LNCaP clone FGC (cell line): ENCODE data around the gene RBM33.
A peak's percentile ranks its signal among the peaks of the same experiment; 100 is the strongest.

ENCODE experiments used
- DNase-seq: peaks from one replicate; pipeline ENCODE4 v3.0.0-alpha.2; 2011; ENCODE audit warnings: low read depth
- H3K4me3 ChIP-seq: 2 replicates; pipeline ENCODE4 v1.5.1; 2011; ENCODE audit warnings: mild to moderate bottlenecking, low read depth, low read length, control low read depth
- CTCF ChIP-seq: IDR thresholded peaks from 2 replicates; pipeline ENCODE4 v1.5.1; 2012; ENCODE audit warnings: mild to moderate bottlenecking; ENCODE audit not compliant: control insufficient read depth, insufficient read depth; ENCODE audit errors: extremely low read depth

RBM33 gene

GRCh38 chr7:155669717-155670505, 25.4 kb downstream of the RBM33 start:
- peak; percentile 31 for DNase-seq
- no peak overlapping the region for H3K4me3 ChIP-seq
- TF ChIP-seq CTCF: no peak

DNA sequence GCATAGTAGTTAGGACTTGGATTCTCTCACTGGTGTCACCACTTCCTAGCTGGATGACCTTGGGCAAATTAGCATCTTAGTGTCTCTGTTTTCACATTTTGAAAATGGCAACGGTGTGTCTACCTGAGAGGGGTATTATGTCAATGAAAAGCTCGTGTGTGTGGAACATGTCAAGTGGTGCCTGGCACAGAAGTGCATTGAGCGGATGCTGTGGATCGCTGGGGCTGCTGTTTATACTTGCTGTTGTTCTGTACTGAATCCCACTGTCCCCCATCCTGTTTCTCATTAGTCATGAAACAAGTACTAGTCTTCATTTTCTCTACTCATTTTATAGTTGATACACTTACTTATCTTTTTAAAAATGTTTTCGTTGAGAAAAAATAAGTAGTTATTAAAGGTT, 26.1 kb downstream of the RBM33 start:
- DNase-seq: no peak
- TF ChIP-seq CTCF: no peak
- no peak overlapping the region for H3K4me3 ChIP-seq

DNA sequence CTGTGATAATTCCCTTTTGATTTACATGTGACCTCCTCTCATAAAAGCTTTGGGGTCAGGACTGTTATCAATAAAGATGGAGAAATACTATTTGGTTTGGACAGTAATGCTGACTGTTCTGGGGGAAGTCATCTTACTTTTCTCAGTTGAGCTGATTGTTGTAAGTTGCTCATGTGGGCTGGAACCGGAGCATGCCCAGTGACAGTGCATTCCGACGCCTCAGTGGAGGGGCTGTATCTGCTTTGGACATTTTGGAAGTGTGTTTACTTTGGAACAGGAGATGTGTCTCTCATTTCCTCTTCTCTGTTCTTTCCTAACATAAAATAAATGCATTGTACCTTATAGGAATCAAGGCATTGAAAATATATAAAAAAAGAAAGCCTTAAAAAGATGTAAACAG, 30.1 kb downstream of the RBM33 start:
- TF ChIP-seq CTCF: no peak
- no peak overlapping the region for H3K4me3 ChIP-seq
- DNase-seq: no peak

DNA sequence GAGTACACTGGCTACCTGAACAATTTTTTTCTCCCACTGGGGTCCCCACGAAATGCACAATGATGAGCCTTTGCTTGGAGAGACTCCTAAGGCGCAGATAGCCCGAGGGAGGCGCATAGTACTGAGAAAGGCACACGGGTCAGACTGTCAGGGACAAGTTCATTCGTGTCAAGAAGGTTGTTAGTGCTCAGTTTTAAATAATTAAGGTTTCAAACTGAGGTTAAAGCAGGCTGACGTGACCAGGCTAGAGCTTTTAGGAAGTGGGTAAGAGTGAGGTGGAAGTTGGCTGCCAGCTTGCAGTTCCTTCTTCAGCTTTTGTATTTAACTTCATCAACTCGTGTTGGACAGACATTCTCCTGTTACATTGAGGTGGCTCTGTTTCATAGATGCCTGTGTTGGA, 31.6 kb downstream of the RBM33 start:
- TF ChIP-seq CTCF: no peak
- no peak overlapping the region for H3K4me3 ChIP-seq
- no peak for DNase-seq

GRCh38 chr7:155677688-155678087, 33.2 kb downstream of the RBM33 start:
- no peak overlapping the region for H3K4me3 ChIP-seq
- no peak for DNase-seq
- TF ChIP-seq CTCF: no peak

DNA sequence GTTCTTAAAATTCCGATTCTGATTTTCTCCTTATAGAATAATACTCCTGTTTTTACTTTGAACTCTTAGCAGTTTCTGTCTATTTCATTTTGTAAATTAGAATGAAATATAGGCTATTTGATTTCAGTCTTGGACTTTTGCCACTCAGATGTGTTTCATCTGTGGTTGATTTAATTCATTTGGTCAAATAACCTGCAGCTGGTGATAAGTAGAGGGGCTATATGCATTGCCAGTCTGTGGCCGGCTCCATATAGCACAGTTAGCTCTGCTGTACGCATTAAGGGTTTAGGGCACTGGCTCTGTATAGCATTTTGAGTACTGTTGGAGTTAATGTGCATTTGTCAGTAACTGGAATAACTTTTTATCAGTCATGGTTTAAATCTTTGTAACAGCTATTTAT, 35.7 kb downstream of the RBM33 start:
- H3K4me3 ChIP-seq: no peak overlapping the region
- no peak for TF ChIP-seq CTCF
- DNase-seq: no peak

DNA sequence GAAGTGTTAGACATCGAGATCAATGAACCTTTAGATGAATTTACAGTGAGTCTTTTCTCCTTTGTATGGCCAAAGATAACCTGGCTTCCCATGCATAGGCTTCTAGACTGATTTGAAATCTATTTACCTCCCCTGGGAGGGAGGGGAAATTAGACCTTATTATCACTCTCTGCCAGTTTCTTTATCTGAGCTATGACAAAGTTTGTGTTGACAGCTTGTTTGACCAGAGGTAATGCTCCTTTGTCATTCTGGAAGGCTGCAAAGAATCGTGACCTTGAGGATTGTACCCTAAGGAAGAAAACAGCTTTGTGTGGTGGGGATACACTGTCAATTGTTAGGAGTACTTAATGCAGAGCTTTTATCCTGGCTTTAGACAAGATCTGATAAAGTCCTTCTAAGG, 36.4 kb downstream of the RBM33 start:
- no peak for DNase-seq
- no peak for TF ChIP-seq CTCF
- no peak overlapping the region for H3K4me3 ChIP-seq
